ENCODE data around the gene PTTG1IP2. TPM values are rescaled to one million over a fixed set of nuclear protein-coding genes. Genes with fewer than 3 reads are reported as not detected.

Gene PTTG1IP2
- total and polyA plus RNA-seq, 2 experiments from 2014 or later: not detected

- Mint-ChIP-seq H3K36me3 (ENCODE audit: low read depth) (no peaks in the 10 kb centered on the region), H3K4me1 (no peaks in the 10 kb centered on the region), H3K27ac (no peak overlapping the region), H3K27me3 (ENCODE audit: insufficient read depth, low read depth, poor library complexity) (peaks cover 4% of the 10 kb centered on the region), H3K4me3 (no peak overlapping the region), H3K9me3 (no peaks in the 10 kb centered on the region)
- ATAC-seq: no peak
- Histone ChIP-seq H3K4me1 (ENCODE audit: insufficient read depth) (no peaks in the 10 kb centered on the region), H3F3A (replicated peaks; ENCODE audit: low read depth) (no peaks in the 10 kb centered on the region), H3K27ac (ENCODE audit: low read depth) (no peak overlapping the region), H3K4me3 (no peak overlapping the region), H4K20me1 (replicated peaks; ENCODE audit: insufficient read depth) (no peaks in the 10 kb centered on the region), H3K79me2 (replicated peaks; ENCODE audit: insufficient read depth) (no peaks in the 10 kb centered on the region), H3K4me2 (no peak overlapping the region), H3K27me3 (ENCODE audit: insufficient read depth) (no peaks in the 10 kb centered on the region), H2AFZ (no peak overlapping the region), H3K36me3 (ENCODE audit: insufficient read depth) (no peaks in the 10 kb centered on the region), H3K9me2 (ENCODE audit: insufficient read depth) (peaks cover 6% of the 10 kb centered on the region; the same call in 1 of the 2 replicates)
- TF ChIP-seq EZH2phosphoT487 (IDR thresholded peaks at IDR 0.05; ENCODE audit: unreplicated experiment) (no peak), STAT1 (IDR thresholded peaks at IDR 0.05; ENCODE audit: unreplicated experiment) (no peak), ZNF114 (CRISPR knock-in tag; IDR thresholded peaks at IDR 0.05) (no peak), ETS1 (IDR thresholded peaks at IDR 0.05) (no peak), ZNF331 (CRISPR knock-in tag; IDR thresholded peaks at IDR 0.05; ENCODE audit: low read depth) (no peak), CTCF (conservative IDR thresholded peaks at IDR 0.05; ENCODE audit: low read depth in 2 of 2) (no peak)
- DNase-seq (ENCODE audit: low spot score): no peak
These were observed 91.3 kb downstream of the PTTG1IP2 start for GRCh38 chr7:90560730-90561129.

Other genes starting within 250 kb of the PTTG1IP2 start
- gene CFAP69, start 224.5 kb upstream of the PTTG1IP2 start, total RNA-seq (2014; rRNA removed; shearing (Covaris generic)): 7.9 and 11.2 TPM in 2 replicates
- 3.1 and 4.9 TPM in 2 replicates for gene CFAP69, start 224.5 kb upstream of the PTTG1IP2 start, polyA plus RNA-seq (2016; fragmentation: Nextera tagmentation; extraction: Ambion mirVana)
- 0.07 TPM in 1 of 2 replicates, not detected in the other for gene FAM237B, start 148.3 kb upstream of the PTTG1IP2 start, total RNA-seq (2014; rRNA removed; shearing (Covaris generic))
- gene FAM237B, start 148.3 kb upstream of the PTTG1IP2 start, polyA plus RNA-seq (2016; fragmentation: Nextera tagmentation; extraction: Ambion mirVana): 0.13 TPM in 1 of 2 replicates, not detected in the other
- gene GTPBP10, start 122.9 kb upstream of the PTTG1IP2 start, total RNA-seq (2014; rRNA removed; shearing (Covaris generic)): 15.1 and 20.5 TPM in 2 replicates
- gene GTPBP10, start 122.9 kb upstream of the PTTG1IP2 start, polyA plus RNA-seq (2016; fragmentation: Nextera tagmentation; extraction: Ambion mirVana): 17.9 and 23.0 TPM in 2 replicates
- gene CLDN12, start 66.2 kb upstream of the PTTG1IP2 start, total RNA-seq (2014; rRNA removed; shearing (Covaris generic)): 48.5 and 52.1 TPM in 2 replicates
- 16.3 and 16.6 TPM in 2 replicates for gene CLDN12, start 66.2 kb upstream of the PTTG1IP2 start, polyA plus RNA-seq (2016; fragmentation: Nextera tagmentation; extraction: Ambion mirVana)
- 24.0 and 25.9 TPM in 2 replicates for gene CDK14, start 126.7 kb downstream of the PTTG1IP2 start, total RNA-seq (2014; rRNA removed; shearing (Covaris generic))
- gene CDK14, start 126.7 kb downstream of the PTTG1IP2 start, polyA plus RNA-seq (2016; fragmentation: Nextera tagmentation; extraction: Ambion mirVana): 10.1 and 11.2 TPM in 2 replicates

Data from GM23338 (cell line).